T-helper 22 cell (primary cell): ENCODE data around the gene KPNA6.
"Not testable (repeated sequence)": the region's sequence is repeated elsewhere in the genome, so short reads cannot be mapped to it uniquely, and the experiment has no call there.

Experiments
- DNase-seq: peaks from one replicate; pipeline ENCODE4 v3.0.0-alpha.2; 2020; ENCODE audit warnings: low read depth

Gene KPNA6

DNA sequence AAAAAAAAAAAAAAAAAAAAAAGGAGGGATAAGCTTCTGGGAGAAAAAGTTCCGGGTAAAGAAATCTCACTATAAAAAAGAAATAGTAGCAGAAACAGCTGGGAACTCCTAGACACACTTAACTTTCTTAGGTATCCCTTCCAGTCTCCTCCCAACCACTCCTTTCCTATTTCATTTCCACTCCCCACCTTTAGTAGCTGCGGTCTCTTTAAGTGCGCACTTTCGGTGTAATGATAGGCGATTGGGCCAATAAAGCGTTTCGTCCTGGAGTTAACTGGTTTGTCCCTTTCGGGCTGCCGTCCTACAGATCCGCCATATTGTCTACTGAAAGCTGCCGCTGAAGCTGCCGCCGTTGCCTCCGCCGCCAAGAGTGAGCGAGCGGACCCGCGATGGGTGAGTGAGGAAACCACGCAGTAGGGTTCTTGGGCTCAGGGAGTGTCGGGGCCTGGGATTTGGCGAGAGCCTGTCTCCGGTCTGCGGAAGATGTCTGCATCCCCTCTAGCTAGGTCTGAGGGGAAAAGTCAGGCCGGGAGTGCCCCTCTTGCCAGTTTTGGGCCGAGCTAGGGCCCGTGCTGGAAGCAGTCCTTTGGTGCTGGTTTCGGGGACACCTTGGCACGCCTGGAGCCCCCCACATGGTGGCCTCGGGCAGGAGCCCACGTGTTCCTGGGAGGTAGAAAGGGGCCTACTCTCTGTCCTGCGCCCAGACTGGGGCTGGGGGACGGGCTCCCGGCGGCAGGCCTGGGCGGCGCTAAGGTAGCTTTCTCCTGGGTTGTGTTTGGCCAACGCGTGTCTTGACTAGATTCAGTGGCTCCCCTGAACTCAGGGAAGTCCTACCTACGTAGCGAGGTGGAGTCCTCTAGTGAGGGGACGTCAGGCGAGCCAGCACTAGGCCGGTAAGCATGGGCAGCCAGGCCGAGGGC, at the start of gene KPNA6:
KPNA6 (plus strand) TSS at position 315 of the 920 bp plus-strand sequence; CDS start at position 390, 75 bp downstream.
- DNase-seq: peak; percentile 89

DNA sequence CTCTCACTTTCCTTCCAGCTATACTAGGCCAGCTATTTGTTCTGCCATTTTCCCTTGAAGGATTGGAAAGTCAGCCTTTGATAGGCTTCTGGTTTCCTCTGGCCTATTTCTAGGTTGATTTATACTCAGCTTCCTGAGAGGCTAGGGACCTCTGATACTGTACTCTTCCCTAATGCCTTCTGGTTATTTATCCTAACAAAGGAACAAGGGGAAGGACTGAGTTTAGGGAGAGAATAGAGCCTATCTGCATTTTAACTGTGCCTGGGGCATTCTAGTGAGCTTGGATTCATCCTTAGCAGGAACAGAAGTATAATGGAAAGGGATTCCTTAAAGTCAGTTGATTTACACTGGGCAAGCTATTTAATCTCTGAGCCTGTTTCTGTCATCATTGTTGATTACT, 46.9 kb upstream of the KPNA6 start:
- DNase-seq: no peak

GRCh38 chr1:32062867-32063230, 45.0 kb upstream of the KPNA6 start:
- no peak for DNase-seq

- no peak for DNase-seq
These were observed 44.6 kb upstream of the KPNA6 start for GRCh38 chr1:32063261-32063681.

DNA sequence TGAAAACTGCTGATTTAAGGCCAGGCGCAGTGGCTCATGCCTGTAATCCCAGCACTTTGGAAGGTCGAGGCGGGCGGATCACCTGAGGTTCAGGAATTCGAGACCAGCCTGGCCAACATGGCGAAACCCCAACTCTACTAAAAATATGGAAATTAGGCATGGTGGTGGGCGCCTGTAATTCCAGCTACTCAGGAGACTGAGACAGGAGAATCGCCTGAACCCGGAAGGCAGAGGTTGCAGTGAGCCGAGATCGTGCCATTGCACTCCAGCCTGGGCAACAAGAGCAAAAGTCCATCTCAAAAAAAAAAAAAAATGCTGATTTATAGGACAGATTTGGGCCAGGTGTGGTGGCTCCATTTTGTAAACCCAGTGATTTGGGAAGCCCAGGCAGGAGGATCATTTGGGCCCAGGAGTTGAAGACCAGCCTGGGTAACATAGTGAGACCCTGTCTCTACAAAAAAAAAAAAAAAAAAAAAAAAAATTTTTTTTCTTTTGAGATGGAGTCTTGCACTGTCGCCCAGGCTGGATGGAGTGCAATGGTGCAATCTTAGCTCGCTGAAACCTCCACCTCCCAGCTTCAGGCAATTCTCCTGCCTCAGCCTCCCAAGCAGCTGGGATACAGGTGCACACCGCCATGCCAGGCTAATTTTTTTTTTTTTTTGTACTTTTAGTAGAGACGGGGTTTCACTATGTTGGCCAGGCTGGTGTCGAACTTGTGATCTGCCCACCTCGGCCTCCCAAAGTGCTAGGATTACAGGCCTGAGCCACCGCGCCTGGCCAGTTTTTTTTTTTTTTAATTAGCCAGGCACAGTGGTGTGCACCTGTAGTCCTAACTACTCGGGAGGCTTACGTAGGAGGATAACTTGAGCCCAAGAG, 42.0 kb upstream of the KPNA6 start:
- DNase-seq: not testable (repeated sequence)

DNA sequence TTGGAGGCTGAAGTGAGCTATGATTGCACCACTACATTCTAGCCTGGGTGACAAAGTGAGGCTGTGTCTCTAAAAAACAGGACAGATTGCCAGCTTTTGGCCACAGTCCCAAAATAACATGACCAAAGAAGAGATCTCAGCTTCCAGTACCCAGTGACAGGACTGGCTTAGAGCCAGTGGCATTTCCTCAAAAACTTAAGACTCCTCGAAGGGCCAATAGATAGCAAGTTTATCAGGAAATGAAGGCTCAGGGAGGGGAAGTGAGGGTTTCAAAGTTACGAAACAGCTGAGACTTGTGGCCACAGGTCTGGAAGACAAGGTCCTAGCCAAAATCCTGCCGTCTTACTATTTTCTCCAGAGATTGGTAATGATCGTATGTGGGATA, 41.4 kb upstream of the KPNA6 start:
- DNase-seq: no peak

- DNase-seq: no peak
These were observed 38.8 kb upstream of the KPNA6 start for GRCh38 chr1:32068957-32069588.

DNA sequence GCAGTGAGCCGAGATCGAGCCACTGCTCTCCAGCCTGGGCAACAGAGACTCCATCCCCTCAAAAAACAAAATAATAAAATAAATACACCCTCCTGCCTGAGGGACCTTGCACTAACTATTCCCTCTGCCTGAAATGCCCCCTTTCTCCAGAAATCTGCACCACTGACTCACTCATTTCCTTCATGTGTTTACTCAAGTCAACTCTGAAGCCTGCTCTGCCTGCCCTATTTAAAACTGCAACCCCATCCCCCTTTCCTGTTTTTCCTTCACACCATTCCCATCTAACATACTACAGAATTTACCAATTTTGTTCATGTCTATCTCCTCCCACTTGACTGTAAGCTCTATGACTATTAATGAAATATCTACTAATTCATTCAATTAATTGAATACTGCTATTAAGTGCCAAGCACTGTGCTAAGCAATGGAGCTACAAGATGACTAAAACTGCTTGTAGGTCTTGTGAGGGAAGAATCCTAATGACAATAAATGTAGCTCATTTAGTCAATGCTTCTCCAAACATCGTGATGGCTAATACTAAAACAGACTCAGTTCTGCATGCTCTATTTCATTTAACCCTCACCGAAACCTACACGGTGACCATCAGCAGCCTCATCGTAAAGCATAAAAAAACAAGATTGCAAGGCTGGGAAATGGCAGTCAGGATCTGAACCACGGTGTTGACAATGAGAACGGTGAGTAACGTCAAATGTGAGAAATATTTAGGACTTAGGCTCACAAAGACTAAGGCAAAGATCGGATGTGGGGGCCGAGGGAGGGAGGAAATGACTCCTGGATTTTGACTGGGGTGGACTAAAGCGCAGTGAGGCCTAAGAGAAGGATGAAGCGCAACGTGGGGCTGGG, 35.9 kb upstream of the KPNA6 start:
- DNase-seq: no peak

GRCh38 chr1:32072622-32073298, 35.1 kb upstream of the KPNA6 start, which contains the start of gene TMEM39B:
Gene TMEM39B, plus strand, starts transcription at chr1:32072939. Its CDS starts 109 bp downstream, at chr1:32073048.
- peak; percentile 86 for DNase-seq

DNA sequence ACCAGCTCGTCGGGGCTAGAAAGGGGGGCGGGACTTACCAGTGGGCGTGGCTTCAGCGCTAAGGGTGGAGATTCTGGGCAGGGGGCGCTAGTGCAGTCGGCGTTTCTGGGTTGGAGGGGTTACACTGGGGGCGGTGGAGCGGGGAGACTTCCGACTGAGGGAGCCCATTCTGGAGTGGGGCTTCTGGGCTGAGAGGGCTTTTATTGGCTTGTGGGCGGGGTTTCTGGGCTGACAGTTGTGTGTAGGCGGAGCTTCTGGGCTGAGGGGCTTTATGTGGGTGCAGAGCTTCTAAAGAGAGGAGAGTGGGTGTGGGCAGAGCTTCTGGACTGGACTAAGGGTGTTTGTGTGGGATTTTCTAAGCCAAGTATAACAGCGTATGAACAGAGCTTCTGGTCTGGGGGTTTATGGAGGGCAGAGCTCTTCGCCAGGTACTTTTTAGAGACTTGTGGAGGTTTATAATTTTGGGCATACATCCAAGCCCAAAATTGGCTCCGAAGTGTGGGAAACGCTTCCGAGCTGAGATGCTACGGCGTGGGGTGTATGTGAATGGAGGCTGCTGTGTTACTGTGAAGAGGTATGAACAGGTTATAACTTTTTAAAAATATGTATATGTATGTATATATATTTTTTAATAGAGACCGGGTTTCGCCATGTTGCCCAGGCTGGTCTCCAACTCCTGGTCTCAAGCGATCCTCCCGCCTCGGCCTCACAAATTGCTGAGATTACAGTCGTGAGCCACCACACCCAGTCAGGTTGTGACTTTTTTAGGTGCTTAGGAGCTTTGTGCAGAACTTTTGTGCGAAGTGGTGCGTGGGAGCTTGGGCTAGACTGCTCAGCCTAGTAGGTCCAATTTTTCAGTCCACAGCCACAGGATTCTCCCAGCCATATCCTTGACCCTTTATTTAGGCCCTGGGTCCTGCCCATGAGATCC, 34.3 kb upstream of the KPNA6 start:
- DNase-seq: peak; percentile 85

GRCh38 chr1:32074841-32075240, 33.0 kb upstream of the KPNA6 start:
- DNase-seq: no peak

- DNase-seq: no peak
These were observed 30.4 kb upstream of the KPNA6 start for GRCh38 chr1:32077451-32077850.

DNA sequence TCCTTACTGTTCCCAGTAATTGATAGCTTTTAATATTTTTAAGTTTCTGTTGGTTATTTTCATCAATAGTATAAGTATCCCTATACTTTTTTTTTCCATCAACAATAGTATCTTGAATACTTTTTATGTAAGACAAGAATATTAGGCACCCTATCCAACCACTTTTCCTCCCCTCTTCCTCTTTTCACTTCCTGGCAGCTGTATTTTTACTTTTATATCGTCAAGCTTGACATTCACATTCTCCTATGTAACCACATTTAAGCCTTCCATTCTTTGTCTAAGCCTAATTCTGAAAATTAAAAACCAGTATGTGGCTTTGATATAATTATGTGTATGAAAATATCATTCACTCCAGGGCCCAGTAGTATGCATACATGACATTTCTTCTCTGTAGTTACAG, 25.8 kb upstream of the KPNA6 start:
- no peak for DNase-seq

DNA sequence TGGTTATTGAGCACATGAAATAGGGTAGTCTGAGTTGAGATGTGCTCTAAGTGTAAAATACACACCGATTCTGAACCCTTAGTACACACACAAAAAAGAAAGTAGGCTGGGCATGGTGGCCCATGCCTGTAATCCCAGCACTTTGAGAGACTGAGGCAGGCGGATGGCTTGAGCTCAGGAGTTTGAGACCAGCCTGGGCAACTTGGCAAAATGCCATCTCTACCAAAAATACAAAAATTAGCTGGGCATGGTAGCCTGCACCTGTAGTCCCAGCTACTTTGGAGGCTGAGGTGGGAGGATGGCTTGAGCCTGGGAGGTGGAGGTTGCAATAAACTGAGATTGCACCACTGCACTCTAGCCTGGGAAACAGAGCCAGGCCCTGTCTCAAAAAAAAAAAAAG, 21.5 kb upstream of the KPNA6 start:
- not testable (repeated sequence) for DNase-seq

- no peak for DNase-seq
These were observed 16.7 kb upstream of the KPNA6 start for GRCh38 chr1:32091176-32091575.

GRCh38 chr1:32091591-32091990, 16.3 kb upstream of the KPNA6 start:
- no peak for DNase-seq

DNA sequence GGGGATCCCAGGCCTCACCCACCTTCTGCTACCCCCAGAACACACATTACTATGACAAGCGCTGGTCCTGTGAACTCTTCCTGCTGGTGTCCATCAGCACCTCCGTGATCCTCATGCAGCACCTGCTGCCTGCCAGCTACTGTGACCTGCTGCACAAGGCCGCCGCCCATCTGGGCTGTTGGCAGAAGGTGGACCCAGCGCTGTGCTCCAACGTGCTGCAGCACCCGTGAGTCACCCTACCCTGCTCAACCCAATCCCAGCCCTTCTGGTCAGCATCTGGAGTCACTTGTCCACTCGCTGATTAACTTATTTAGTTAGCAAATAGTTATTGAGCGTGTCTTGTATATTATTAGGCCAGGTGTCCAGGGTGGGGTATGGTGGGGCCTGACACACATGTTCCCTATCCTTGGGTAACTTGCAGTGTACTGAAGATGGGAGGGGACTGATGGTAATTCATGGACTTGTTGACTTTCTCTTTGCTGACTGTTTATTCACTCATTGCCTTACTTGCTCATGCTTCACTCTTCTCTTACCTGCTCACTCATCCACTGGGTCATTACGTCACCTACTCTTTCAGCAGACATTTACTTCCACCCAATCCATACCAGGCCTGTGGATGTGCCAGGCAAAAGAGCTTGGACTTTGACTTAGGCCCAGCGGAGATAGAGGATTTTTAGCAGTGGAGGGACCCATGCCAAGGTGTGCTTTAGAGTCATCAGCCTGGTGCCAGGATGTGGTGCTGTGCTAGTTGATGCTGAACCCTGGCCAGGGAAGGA, 12.9 kb upstream of the KPNA6 start:
- no peak for DNase-seq

DNA sequence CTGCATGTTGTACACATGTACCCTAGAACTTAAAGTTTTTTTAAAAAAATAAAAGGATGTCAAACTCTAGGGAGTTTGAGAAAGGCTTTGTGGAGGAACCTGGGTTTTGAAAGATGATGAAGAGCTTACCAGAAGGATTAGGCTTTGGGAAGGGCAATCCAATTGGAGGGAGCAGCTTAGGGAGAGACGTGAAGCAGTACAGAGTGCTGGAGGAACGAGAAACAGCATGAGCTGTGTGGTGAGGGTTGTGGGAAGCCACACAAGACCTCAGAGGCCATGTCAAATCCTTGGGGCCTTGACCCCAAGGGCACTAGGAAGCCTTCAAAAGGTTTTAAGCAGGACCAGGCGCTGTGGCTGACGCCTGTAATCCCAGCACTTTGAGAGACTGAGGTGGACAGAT, 8.4 kb upstream of the KPNA6 start:
- DNase-seq: no peak

DNA sequence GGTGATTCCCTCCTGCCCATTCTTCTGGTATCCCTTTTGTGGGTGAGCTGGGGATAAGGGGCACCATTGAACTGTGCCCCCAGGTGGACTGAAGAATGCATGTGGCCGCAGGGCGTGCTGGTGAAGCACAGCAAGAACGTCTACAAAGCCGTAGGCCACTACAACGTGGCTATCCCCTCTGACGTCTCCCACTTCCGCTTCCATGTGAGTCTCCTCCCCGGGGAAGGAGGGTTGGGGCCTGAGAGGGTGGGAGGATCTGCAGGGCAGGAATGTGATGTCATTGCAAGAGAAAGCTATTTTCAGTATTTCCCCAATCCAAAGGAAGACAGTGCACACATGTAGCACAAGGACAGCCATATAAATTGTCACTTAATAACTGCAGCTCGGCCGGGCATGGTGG, 7.5 kb upstream of the KPNA6 start:
- DNase-seq: no peak
